LoVo (cell line): ENCODE results near the gene SMIM24.
"Not testable (repeated sequence)": the region's sequence is repeated elsewhere in the genome, so short reads cannot be mapped to it uniquely, and the experiment has no call there.

Source experiments
- DNase-seq: peaks from one replicate; pipeline ENCODE4 v3.0.0-alpha.2; 2016; ENCODE audit warnings: low spot score

Gene SMIM24

GRCh38 chr19:3480383-3481091 lies at the start of gene SMIM24:
Gene SMIM24, minus strand, starts transcription at chr19:3480525. Its CDS starts 62 bp downstream, at chr19:3480463.
- DNase-seq, result no peak

GRCh38 chr19:3529299-3529698 lies 49.0 kb upstream of the SMIM24 start:
- DNase-seq, result not testable (repeated sequence)

GRCh38 chr19:3528539-3529211 lies 48.4 kb upstream of the SMIM24 start:
- no peak for DNase-seq

GRCh38 chr19:3528080-3528479 lies 47.8 kb upstream of the SMIM24 start:
- no peak for DNase-seq

GRCh38 chr19:3527238-3527910 lies 47.0 kb upstream of the SMIM24 start:
- no peak for DNase-seq

DNA sequence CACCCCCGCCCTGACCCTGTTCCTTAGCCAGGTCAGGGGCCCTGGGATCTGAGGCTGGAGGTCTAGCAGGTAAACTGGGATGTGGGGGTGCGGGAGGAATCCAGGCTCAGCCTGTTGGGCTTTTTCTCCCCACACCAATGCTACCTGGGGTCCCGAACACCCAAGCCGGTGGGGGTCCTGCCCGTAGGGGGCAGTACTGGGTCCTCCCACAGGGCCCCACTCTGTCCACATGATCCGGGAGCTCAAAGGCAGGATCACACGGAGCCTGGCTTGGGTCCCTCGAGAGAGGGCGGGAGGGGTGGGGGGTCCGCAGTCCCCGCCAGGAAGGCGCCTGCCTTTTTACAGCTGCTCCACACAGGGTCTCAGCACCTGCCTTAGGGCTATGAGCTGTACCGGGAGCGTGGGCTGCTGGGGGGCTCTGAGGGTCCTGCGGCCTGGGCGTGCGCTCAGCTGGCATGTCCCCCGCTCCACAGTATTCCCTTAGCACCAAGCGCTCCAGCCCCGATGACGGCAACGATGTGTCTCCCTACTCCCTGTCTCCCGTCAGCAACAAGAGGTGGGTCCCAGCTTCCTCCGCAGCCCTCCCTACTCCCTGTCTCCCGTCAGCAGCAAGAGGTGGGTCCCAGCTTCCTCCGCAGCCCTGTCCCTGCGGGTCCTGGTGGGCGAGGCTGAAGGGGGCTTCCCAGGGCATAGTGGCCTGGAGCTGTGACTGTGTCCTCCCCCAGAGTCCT lies 46.3 kb upstream of the SMIM24 start:
- DNase-seq, result no peak

GRCh38 chr19:3524904-3525451 lies 44.7 kb upstream of the SMIM24 start:
- DNase-seq, result no peak

DNA sequence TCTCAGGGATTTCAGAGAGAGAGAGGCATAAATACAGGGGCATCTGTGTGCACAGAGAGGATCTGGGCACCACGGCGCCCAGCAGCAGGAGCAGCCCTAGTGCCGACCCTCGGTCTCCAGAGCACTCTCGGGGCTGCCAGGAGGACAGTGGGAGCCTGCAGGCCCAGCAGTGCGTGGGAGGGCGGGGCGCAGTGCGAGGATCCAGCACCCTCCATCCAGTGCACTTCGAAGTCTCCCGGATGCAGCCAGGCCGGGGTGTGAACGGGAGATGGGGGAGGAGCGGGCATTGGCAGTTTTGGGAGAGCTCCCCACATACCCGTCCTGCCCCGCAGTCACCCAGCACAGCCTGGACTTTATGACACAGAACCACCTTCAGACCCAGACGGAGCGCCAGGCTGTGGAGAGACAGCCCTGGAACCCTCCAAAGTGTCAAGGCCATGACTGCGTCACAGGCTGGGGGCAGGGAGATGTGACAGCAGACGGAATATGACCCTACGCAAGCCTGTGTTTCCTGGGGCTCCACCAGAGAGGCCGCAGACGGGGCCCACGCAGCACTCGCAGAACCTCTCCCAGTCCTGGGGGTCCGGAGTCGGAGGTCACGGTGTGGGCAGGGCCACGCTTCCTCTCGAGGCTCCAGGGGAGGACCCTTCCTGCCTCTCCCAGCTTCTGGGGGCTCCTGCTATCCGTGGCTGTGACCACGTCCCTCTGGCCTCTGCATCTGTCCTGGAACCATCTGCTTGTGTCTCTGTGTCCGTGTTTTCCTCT lies 43.9 kb upstream of the SMIM24 start:
- DNase-seq, result no peak

DNA sequence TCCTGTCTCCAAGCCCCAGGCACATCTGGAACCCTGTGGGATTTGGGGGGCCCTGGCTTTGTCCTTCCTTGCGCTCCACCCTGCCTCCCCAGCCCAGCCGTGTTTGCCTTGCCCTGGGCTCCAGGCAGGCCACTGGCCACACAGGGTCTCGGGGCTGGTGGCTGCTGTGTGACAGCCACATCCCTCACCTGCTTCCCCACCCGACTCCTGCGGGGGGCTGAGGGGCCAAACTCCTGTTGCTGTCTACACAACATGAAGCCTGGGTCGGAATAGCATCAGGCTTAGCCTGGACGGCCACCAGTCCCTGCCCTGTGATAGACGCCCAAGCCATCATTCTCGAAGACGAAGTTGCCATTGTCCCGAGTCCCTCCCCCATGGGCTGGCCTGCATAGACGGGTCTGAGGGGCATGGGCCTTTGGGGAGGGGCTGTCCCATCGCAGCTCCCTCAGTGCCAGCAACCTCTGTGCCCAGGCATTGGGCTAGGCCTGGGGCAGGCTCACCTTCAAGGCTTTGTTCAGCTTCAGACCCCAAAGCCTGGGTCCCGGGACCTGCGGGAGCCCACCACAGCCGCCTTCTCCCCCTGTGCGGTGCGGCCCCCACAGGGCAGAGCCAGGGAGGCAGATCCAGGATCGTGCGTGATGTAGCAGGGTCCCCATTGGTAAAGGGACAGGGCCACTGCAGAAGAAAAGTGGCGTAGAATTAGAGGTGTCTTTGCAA lies 43.2 kb upstream of the SMIM24 start:
- no peak for DNase-seq

DNA sequence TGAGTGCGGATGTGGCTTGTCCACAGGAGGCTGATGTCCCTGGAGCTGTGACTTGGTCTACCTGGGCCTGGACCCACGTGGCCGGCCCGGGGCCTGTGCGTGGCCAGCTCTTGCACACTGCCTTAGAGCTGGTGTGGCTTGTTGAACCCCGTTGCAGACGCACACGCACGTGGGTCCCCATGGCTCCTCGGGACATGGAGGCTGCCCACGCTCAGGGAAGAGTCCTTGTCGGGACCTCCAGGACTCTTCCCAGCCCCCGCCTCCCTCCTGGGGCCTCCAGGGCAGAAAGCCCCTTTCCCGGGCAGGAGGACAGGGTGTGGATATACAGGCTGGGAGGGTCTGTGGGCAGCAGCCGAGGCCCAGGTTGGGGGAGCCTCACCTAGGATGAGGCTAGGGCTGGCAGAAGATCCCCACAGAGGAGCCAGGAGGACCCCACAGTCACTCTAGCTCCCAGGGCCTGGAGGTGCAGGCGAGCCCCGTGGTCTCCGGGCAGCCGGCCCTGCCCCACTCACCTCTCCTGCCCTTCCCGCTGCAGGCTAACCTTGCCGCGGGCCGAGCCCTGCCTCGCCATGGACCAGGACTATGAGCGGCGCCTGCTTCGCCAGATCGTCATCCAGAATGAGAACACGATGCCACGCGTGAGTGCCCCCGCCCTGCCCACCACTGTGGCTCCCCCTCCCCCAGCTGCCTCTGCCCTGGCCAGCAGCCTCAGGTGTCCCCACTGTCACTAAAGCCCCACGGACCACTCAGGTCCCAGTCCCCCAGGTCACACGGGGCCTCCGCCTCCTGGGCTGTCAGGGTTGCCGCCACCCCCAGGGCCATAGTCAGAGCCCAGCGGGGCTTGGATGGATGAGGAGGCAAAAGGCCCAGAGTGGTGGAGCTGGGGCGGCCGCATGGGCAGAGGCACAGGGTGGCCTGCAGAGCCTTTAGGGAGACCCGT lies 42.4 kb upstream of the SMIM24 start:
- no peak for DNase-seq

- DNase-seq, result no peak
Observed at GRCh38 chr19:3521104-3521445, 40.8 kb upstream of the SMIM24 start.

GRCh38 chr19:3520166-3521103 lies 40.1 kb upstream of the SMIM24 start:
- DNase-seq, result no peak

GRCh38 chr19:3519126-3519525 lies 38.8 kb upstream of the SMIM24 start:
- DNase-seq, result no peak

DNA sequence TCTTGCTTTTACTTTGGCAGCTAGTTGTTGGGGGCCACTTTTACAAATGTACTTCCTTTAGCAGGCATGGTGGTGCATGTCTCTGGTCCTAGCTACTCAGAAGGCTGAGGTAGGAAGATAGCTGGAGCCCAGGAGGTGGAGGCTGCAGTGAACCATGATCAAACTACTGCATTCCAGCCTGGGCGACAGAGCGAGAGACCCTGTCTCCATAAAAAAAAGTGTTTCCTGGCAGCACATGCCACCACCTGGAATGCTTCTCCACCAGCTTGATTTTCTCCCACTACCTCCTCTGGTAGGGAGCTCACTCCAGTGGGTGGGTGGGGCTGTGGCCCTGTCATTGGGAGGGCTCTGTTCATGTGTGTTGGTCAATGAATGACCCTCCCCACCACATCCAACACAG lies 38.3 kb upstream of the SMIM24 start:
- no peak for DNase-seq

GRCh38 chr19:3518255-3518654 lies 37.9 kb upstream of the SMIM24 start:
- DNase-seq, result no peak

DNA sequence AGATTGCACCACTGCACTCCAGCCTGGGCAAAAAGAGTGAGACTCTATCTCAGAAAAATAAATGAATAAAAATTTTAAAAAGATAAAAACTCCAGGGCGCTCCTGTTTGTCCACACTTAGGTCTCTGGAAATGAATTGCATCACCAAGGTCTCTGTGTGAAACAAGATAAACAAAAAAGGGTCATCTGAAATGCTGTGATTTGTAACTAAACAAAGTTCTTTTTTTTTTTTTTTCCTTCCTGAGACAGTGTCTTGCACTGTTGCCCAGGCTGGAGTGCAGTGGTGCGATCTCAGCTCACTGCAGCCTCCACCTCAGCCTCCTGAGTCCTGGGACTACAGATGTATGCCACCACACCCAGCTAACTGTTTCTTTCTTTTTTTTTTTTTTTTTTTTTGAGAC lies 37.3 kb upstream of the SMIM24 start:
- no peak for DNase-seq

DNA sequence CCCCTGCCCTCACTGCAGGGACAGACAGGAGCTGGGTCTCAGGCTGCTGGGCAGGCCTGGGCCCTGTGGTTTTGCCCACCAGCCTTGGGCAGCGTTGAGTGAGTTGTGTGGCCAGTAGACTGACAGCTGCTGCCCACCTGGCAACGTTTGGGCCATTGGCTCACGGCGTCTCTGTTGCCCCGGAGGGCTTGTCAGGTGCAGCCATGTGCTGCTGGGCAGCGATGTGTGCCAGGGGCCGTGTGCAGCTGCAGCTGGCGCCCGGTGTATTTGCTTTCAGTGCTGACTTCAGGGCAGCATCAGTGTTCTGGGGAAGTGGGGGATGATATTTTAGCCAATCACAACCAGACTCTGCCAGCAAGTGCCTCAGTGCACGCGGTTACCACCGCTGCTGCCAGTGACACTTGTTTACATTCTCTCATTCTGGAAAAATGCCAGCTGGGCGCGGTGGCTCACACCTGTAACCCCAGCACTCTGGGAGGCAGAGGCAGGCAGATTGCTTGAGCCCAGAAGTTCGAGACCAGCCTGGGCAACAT lies 36.4 kb upstream of the SMIM24 start:
- no peak for DNase-seq

- DNase-seq, result no peak
Observed at GRCh38 chr19:3515891-3516422, 35.6 kb upstream of the SMIM24 start.
